HepG2 (cell line): ENCODE measurements around the gene DEDD2. TPM values are rescaled to one million over a fixed set of nuclear protein-coding genes. Genes with fewer than 3 reads are reported as not detected.

ENCODE experiments used
- BRF2 ChIP-seq: sonication (generic); formaldehyde crosslinking; IDR thresholded peaks from 2 replicates; pipeline ENCODE4 v1.8.1; 2022; ENCODE audit warnings: mild to moderate bottlenecking, missing genetic modification reagents
- CCDC6 ChIP-seq: sonication (generic); formaldehyde crosslinking; IDR thresholded peaks from 2 replicates; pipeline ENCODE4 v1.8.1; 2022; ENCODE audit warnings: mild to moderate bottlenecking, missing genetic modification reagents, moderate library complexity
- DPF2 ChIP-seq: sonication (generic); formaldehyde crosslinking; IDR thresholded peaks from 2 replicates; pipeline ENCODE4 v1.4.0; 2020; ENCODE audit warnings: mild to moderate bottlenecking, low read depth, missing genetic modification reagents, borderline replicate concordance
- ERF ChIP-seq: IDR thresholded peaks from 2 replicates; pipeline ENCODE4 v1.6.1; 2018; ENCODE audit warnings: missing biosample characterization, missing genetic modification reagents
- ETS1 ChIP-seq: sonication (generic); formaldehyde crosslinking; IDR thresholded peaks from 2 replicates; pipeline ENCODE4 v1.4.0; 2020; ENCODE audit warnings: missing genetic modification reagents
- ETV5 ChIP-seq: IDR thresholded peaks from 2 replicates; pipeline ENCODE4 v1.6.1; 2018; ENCODE audit warnings: missing biosample characterization, missing genetic modification reagents, inconsistent platforms, borderline replicate concordance
- FOXA3 ChIP-seq: IDR thresholded peaks from 2 replicates; pipeline ENCODE4 v1.6.1; 2016; ENCODE audit warnings: missing genetic modification reagents, missing compliant biosample characterization
- GATA4 ChIP-seq: sonication (generic); IDR thresholded peaks from 2 replicates; pipeline ENCODE4 v1.6.1; 2016; ENCODE audit warnings: antibody characterized with exemption, low read depth, borderline replicate concordance
- GATAD1 ChIP-seq: IDR thresholded peaks from 2 replicates; pipeline ENCODE4 v1.6.1; 2016; ENCODE audit warnings: missing genetic modification reagents, missing compliant biosample characterization
- HIVEP1 ChIP-seq: sonication (generic); formaldehyde crosslinking; IDR thresholded peaks from 2 replicates; pipeline ENCODE4 v1.4.0; 2020; ENCODE audit warnings: mild to moderate bottlenecking, missing genetic modification reagents
- HNRNPH1 ChIP-seq: fragments of 200-400 bp; formaldehyde crosslinking; optimal IDR thresholded peaks from 2 replicates; pipeline ENCODE3; 2017; ENCODE audit warnings: mild to moderate bottlenecking, low read depth, low read length
- HNRNPLL ChIP-seq: fragments of 200-400 bp; formaldehyde crosslinking; IDR thresholded peaks from 2 replicates; pipeline ENCODE4 v1.6.1; 2017; ENCODE audit warnings: mild to moderate bottlenecking, low read depth, low read length; ENCODE audit not compliant: poor library complexity, severe bottlenecking
- JARID2 ChIP-seq: sonication (generic); formaldehyde crosslinking; IDR thresholded peaks from 2 replicates; pipeline ENCODE4 v1.8.1; 2023; ENCODE audit warnings: missing genetic modification reagents, inconsistent platforms; ENCODE audit not compliant: insufficient replicate concordance
- MEIS2 ChIP-seq: sonication (generic); formaldehyde crosslinking; IDR thresholded peaks from 2 replicates; pipeline ENCODE4 v1.9.0; 2021; ENCODE audit warnings: mild to moderate bottlenecking, missing genetic modification reagents
- NFE2 ChIP-seq: sonication (generic); formaldehyde crosslinking; IDR thresholded peaks from 2 replicates; pipeline ENCODE4 v1.4.0; 2020; ENCODE audit warnings: missing genetic modification reagents
- PAX8 ChIP-seq: sonication (generic); formaldehyde crosslinking; IDR thresholded peaks from 2 replicates; pipeline ENCODE4 v1.8.0; 2022; ENCODE audit warnings: mild to moderate bottlenecking, missing genetic modification reagents, borderline replicate concordance
- SMYD3 ChIP-seq: sonication (generic); formaldehyde crosslinking; IDR thresholded peaks from 2 replicates; pipeline ENCODE4 v1.8.1; 2023; ENCODE audit warnings: mild to moderate bottlenecking, missing genetic modification reagents
- ZFP36 ChIP-seq: fragments of 150-350 bp; IDR thresholded peaks from 2 replicates; pipeline ENCODE4 v1.6.1; 2018; ENCODE audit warnings: borderline replicate concordance, low read length, low read depth; ENCODE audit not compliant: partially characterized antibody
- ZNF10 ChIP-seq: sonication (generic); formaldehyde crosslinking; IDR thresholded peaks from 2 replicates; pipeline ENCODE4 v1.4.0; 2020; ENCODE audit warnings: mild to moderate bottlenecking, low read depth, missing genetic modification reagents, borderline replicate concordance
- ZNF20 ChIP-seq: sonication (generic); formaldehyde crosslinking; IDR thresholded peaks from 2 replicates; pipeline ENCODE4 v1.4.0; 2020; ENCODE audit warnings: mild to moderate bottlenecking, moderate library complexity, missing genetic modification reagents
- ZNF224 ChIP-seq: sonication (generic); formaldehyde crosslinking; IDR thresholded peaks from 2 replicates; pipeline ENCODE4 v1.5.0; 2020; ENCODE audit warnings: mild to moderate bottlenecking, missing genetic modification reagents
- ZNF510 ChIP-seq: sonication (generic); formaldehyde crosslinking; IDR thresholded peaks from 2 replicates; pipeline ENCODE4 v1.4.0; 2020; ENCODE audit warnings: low read depth, mild to moderate bottlenecking, missing genetic modification reagents
- polyA plus RNA-seq, 8 experiments: library from polyadenylated mRNA; depleted of rRNA in 3 of 8; stranded (reverse) in 7 of 8; unstranded in 1 of 8; fragments of >200 nt; fragmentation: Illumina TruSeq in 4 of 8; extraction: Trizol in 4 of 8; gene quantifications; 2 replicates each; pipeline versions ENCODE4 v1.2.1 to v1.2.3, GENCODE V29; 2011 to 2016; ENCODE audit warnings: low read depth in 4 of 8, missing spikeins in 1 of 8, mixed read lengths in 1 of 8; ENCODE audit not compliant: insufficient read depth in 1 of 8
- total RNA-seq, 5 experiments: library from RNA; depleted of rRNA; stranded (reverse); fragments of >200 nt; fragmentation: Illumina TruSeq; extraction: Trizol; gene quantifications; 2 replicates each; pipeline ENCODE4 v1.2.3, GENCODE V29; 2016; ENCODE audit warnings: low read depth in 1 of 5
- TF ChIP-seq, protein P1 (sequence below): sonication (generic); formaldehyde crosslinking; IDR thresholded peaks from 2 replicates; pipeline ENCODE4 v1.8.1; 2023; ENCODE audit warnings: mild to moderate bottlenecking, missing genetic modification reagents
- TF ChIP-seq, protein P2 (sequence below): sonication (generic); formaldehyde crosslinking; IDR thresholded peaks from 2 replicates; pipeline ENCODE4 v1.5.0; 2020; ENCODE audit warnings: mild to moderate bottlenecking, low read depth, missing genetic modification reagents, borderline replicate concordance
- TF ChIP-seq, protein P3 (sequence below): sonication (generic); formaldehyde crosslinking; IDR thresholded peaks from 2 replicates; pipeline ENCODE4 v1.4.0; 2020; ENCODE audit warnings: missing genetic modification reagents

DEDD2 gene
- total and polyA plus RNA-seq, 2 of the 13 experiments (the other 11 are each of a cell fraction or from before 2014, with no cell fraction given) = 19.2 to 24.7 TPM

- TF ChIP-seq ZNF10 (CRISPR knock-in tag) (no peak), ZFP36 (no peak), HNRNPH1 (peak; percentile 42), HNRNPLL (peak; percentile 78), HIVEP1 (CRISPR knock-in tag) (no peak), ZNF224 (CRISPR knock-in tag) (peak; percentile 64; the same call in 1 of the 2 replicates), JARID2 (no peak), FOXA3 (CRISPR knock-in tag) (peak; percentile 47; the same call in 1 of the 2 replicates), GATA4 (peak; percentile 82; the same call in 1 of the 2 replicates), BRF2 (no peak), SMYD3 (CRISPR knock-in tag) (no peak), ZNF510 (no peak; the same call in 1 of the 2 replicates), PAX8 (no peak), ETV5 (CRISPR knock-in tag) (peak; percentile 43; the same call in 1 of the 2 replicates), NFE2 (CRISPR knock-in tag) (no peak), ZNF20 (CRISPR knock-in tag) (no peak), ERF (peak; percentile 89), GATAD1 (CRISPR knock-in tag) (peak; percentile 94), CCDC6 (CRISPR knock-in tag) (no peak), ETS1 (CRISPR knock-in tag) (no peak), MEIS2 (CRISPR knock-in tag) (no peak; the same call in 1 of the 2 replicates), DPF2 (CRISPR knock-in tag) (no peak)
- TF ChIP-seq, protein P1, sequence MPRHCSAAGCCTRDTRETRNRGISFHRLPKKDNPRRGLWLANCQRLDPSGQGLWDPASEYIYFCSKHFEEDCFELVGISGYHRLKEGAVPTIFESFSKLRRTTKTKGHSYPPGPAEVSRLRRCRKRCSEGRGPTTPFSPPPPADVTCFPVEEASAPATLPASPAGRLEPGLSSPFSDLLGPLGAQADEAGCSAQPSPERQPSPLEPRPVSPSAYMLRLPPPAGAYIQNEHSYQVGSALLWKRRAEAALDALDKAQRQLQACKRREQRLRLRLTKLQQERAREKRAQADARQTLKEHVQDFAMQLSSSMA = peak; percentile 86
- TF ChIP-seq, protein P2, sequence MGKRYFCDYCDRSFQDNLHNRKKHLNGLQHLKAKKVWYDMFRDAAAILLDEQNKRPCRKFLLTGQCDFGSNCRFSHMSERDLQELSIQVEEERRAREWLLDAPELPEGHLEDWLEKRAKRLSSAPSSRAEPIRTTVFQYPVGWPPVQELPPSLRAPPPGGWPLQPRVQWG (CRISPR knock-in tag) = no peak
- TF ChIP-seq, protein P3, sequence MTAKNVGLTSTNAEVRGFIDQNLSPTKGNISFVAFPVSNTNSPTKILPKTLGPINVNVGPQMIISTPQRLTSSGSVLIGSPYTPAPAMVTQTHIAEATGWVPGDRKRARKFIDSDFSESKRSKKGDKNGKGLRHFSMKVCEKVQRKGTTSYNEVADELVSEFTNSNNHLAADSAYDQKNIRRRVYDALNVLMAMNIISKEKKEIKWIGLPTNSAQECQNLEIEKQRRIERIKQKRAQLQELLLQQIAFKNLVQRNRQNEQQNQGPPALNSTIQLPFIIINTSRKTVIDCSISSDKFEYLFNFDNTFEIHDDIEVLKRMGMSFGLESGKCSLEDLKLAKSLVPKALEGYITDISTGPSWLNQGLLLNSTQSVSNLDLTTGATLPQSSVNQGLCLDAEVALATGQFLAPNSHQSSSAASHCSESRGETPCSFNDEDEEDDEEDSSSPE (CRISPR knock-in tag) = peak; percentile 38; the same call in 1 of the 2 replicates
Measured at GRCh38 chr19:42219812-42220750, 2.6 kb upstream of the DEDD2 start, which contains the start of gene ZNF526 (continued).
